H1 (cell line): ENCODE results near the gene WDR77.

ENCODE experiments used
- CEBPB ChIP-seq: IDR thresholded peaks from 2 replicates; pipeline ENCODE4 v1.6.1; 2012; ENCODE audit warnings: low read depth, low read length
- CHD2 ChIP-seq: IDR thresholded peaks from 2 replicates; pipeline ENCODE4 v1.6.1; 2012; ENCODE audit warnings: low read length, improper control_type of control experiment
- CTCF ChIP-seq, 3 experiments: IDR thresholded peaks; 1 replicate in 2 of 3; 2 replicates in 1 of 3; pipeline versions ENCODE4 v1.5.1 to v1.6.1; 2011; ENCODE audit warnings: low read length in 3 of 3, mild to moderate bottlenecking in 3 of 3, inconsistent platforms in 2 of 3, low read depth in 1 of 3, moderate library complexity in 1 of 3; ENCODE audit not compliant: insufficient read depth in 1 of 3; ENCODE audit errors: control extremely low read depth in 1 of 3
- EZH2 ChIP-seq: fragments of 200-600 bp; sonication (generic); IDR thresholded peaks from 2 replicates; pipeline ENCODE4 v1.7.1; 2012; ENCODE audit warnings: low read depth, mild to moderate bottlenecking, moderate library complexity, low read length, inconsistent platforms; ENCODE audit not compliant: severe bottlenecking
- HDAC6 ChIP-seq: IDR thresholded peaks from one replicate; pipeline ENCODE4 v1.7.1; 2012; ENCODE audit warnings: low read depth, mild to moderate bottlenecking, inconsistent platforms, low read length, moderate library complexity
- POLR2A ChIP-seq, 2 experiments: IDR thresholded peaks; 1 replicate in 1 of 2; 2 replicates in 1 of 2; pipeline ENCODE4 v1.6.1; 2011; ENCODE audit warnings: low read depth in 2 of 2, low read length in 2 of 2, mild to moderate bottlenecking in 2 of 2; ENCODE audit errors: control extremely low read depth in 1 of 2
- SP1 ChIP-seq: IDR thresholded peaks from 2 replicates; pipeline ENCODE4 v1.6.1; 2011; ENCODE audit warnings: low read depth, low read length
- SP2 ChIP-seq: IDR thresholded peaks from 2 replicates; pipeline ENCODE4 v1.6.1; 2012; ENCODE audit warnings: mild to moderate bottlenecking, low read length, inconsistent platforms
- SRF ChIP-seq: IDR thresholded peaks from 2 replicates; pipeline ENCODE4 v1.6.1; 2011; ENCODE audit warnings: mild to moderate bottlenecking, low read depth, low read length, moderate library complexity
- TAF1 ChIP-seq: IDR thresholded peaks from 2 replicates; pipeline ENCODE4 v1.6.1; 2011; ENCODE audit warnings: mild to moderate bottlenecking, low read depth, low read length
- TAF7 ChIP-seq: optimal IDR thresholded peaks from 2 replicates; pipeline ENCODE3; 2011; ENCODE audit warnings: low read depth, mild to moderate bottlenecking, inconsistent platforms, low read length, moderate library complexity, borderline replicate concordance
- USF2 ChIP-seq: IDR thresholded peaks from 2 replicates; pipeline ENCODE4 v1.6.1; 2011; ENCODE audit warnings: low read length, improper control_type of control experiment

GRCh38 chr1:111461765-111462164 lies 12.7 kb upstream of the WDR77 start:
- TF ChIP-seq CTCF (IDR thresholded peaks at IDR 0.05; ENCODE audit: control extremely low read depth in 1 of 3, insufficient read depth in 1 of 3, low read depth in 1 of 3, low read length in 3 of 3) (no peak), HDAC6 (no peak), SRF (no peak), TAF1 (no peak), SP1 (no peak), EZH2 (no peak), USF2 (no peak), CEBPB (no peak), TAF7 (no peak), CHD2 (no peak), SP2 (no peak), POLR2A (IDR thresholded peaks at IDR 0.05; ENCODE audit: control extremely low read depth in 1 of 2, low read depth in 2 of 2, low read length in 2 of 2) (no peak)
